H9 (cell line): Measurements from ENCODE around the gene RPS15A. TPM values are rescaled to one million over a fixed set of nuclear protein-coding genes. Genes with fewer than 3 reads are reported as not detected.
"Not testable (repeated sequence)": the region's sequence is repeated elsewhere in the genome, so short reads cannot be mapped to it uniquely, and the experiment has no call there.

ENCODE experiments used
- DNase-seq: peaks from one replicate; pipeline ENCODE4 v3.0.0-alpha.2; 2017
- H2AFZ ChIP-seq: one replicate; pipeline ENCODE4 v1.6.1; 2013; ENCODE audit warnings: mild to moderate bottlenecking, low read length, control low read depth, moderate library complexity
- H2AK5ac ChIP-seq: 2 replicates; pipeline ENCODE4 v1.6.1; 2013; ENCODE audit warnings: low read length, control low read depth, mixed read lengths; ENCODE audit not compliant: insufficient read length
- H2BK120ac ChIP-seq: one replicate; pipeline ENCODE4 v1.6.1; 2013; ENCODE audit warnings: low read depth, mild to moderate bottlenecking, low read length, control low read depth, inconsistent platforms; ENCODE audit not compliant: poor library complexity, severe bottlenecking
- H2BK12ac ChIP-seq: 2 replicates; pipeline ENCODE4 v1.6.1; 2013; ENCODE audit warnings: low read length, control low read depth, mixed read lengths, low read depth; ENCODE audit not compliant: insufficient read length
- H2BK15ac ChIP-seq: 2 replicates; pipeline ENCODE4 v1.6.1; 2013; ENCODE audit warnings: low read depth, low read length, control low read depth
- H2BK20ac ChIP-seq: one replicate; pipeline ENCODE4 v1.6.1; 2013; ENCODE audit warnings: low read depth, mild to moderate bottlenecking, low read length, control low read depth, inconsistent platforms; ENCODE audit not compliant: poor library complexity, severe bottlenecking
- H2BK5ac ChIP-seq: 2 replicates; pipeline ENCODE4 v1.6.1; 2013; ENCODE audit warnings: low read length, control low read depth, mixed read lengths; ENCODE audit not compliant: insufficient read length
- H3K14ac ChIP-seq: 2 replicates; pipeline ENCODE4 v1.6.1; 2013; ENCODE audit warnings: low read length, control low read depth; ENCODE audit not compliant: insufficient read depth
- H3K18ac ChIP-seq: 2 replicates; pipeline ENCODE4 v1.6.1; 2013; ENCODE audit warnings: low read depth, mild to moderate bottlenecking, mixed read lengths, low read length, control low read depth; ENCODE audit not compliant: insufficient read length
- H3K23ac ChIP-seq: 2 replicates; pipeline ENCODE4 v1.6.1; 2013; ENCODE audit warnings: low read length, control low read depth, mixed read lengths, low read depth; ENCODE audit not compliant: insufficient read length
- H3K23me2 ChIP-seq: 2 replicates; pipeline ENCODE4 v1.6.1; 2013; ENCODE audit warnings: low read depth, mild to moderate bottlenecking, mixed read lengths, low read length, control low read depth; ENCODE audit not compliant: insufficient read length, poor library complexity, severe bottlenecking
- H3K27ac ChIP-seq: 2 replicates; pipeline ENCODE4 v1.5.1; 2013; ENCODE audit warnings: low read length, control low read depth, mixed read lengths, low read depth; ENCODE audit not compliant: insufficient read length
- H3K27me3 ChIP-seq: 2 replicates; pipeline ENCODE4 v1.6.1; 2013; ENCODE audit warnings: low read length, control low read depth, inconsistent platforms; ENCODE audit not compliant: insufficient read depth
- H3K4ac ChIP-seq: 2 replicates; pipeline ENCODE4 v1.6.1; 2013; ENCODE audit warnings: low read depth, mild to moderate bottlenecking, control low read depth, inconsistent platforms, low read length, moderate library complexity
- H3K4me1 ChIP-seq: 2 replicates; pipeline ENCODE4 v1.6.1; 2013; ENCODE audit warnings: low read length, control low read depth, inconsistent platforms; ENCODE audit not compliant: insufficient read depth
- H3K4me2 ChIP-seq: 2 replicates; pipeline ENCODE4 v1.6.1; 2013; ENCODE audit warnings: low read length, control low read depth, mixed read lengths; ENCODE audit not compliant: insufficient read length, insufficient read depth
- H3K56ac ChIP-seq: 2 replicates; pipeline ENCODE4 v1.6.1; 2013; ENCODE audit warnings: low read depth, mild to moderate bottlenecking, mixed read lengths, low read length, control low read depth; ENCODE audit not compliant: insufficient read length
- H3K79me1 ChIP-seq: 2 replicates; pipeline ENCODE4 v1.6.1; 2013; ENCODE audit warnings: low read depth, mild to moderate bottlenecking, moderate library complexity, low read length, control low read depth, inconsistent platforms; ENCODE audit not compliant: insufficient read depth, poor library complexity, severe bottlenecking
- H3K79me2 ChIP-seq: 2 replicates; pipeline ENCODE4 v1.6.1; 2013; ENCODE audit warnings: low read length, control low read depth, inconsistent platforms; ENCODE audit not compliant: insufficient read depth
- H3K9ac ChIP-seq: 2 replicates; pipeline ENCODE4 v1.6.1; 2013; ENCODE audit warnings: low read length, control low read depth, mixed read lengths; ENCODE audit not compliant: insufficient read length; ENCODE audit errors: extremely low read depth
- H3K9me3 ChIP-seq: one replicate; pipeline ENCODE4 v1.6.1; 2013; ENCODE audit warnings: low read depth, low read length, inconsistent platforms; ENCODE audit not compliant: control insufficient read depth
- H3T11ph ChIP-seq: one replicate; pipeline ENCODE4 v1.6.1; 2013; ENCODE audit warnings: mild to moderate bottlenecking, low read length, control low read depth, inconsistent platforms
- H4K20me1 ChIP-seq: one replicate; pipeline ENCODE4 v1.6.1; 2013; ENCODE audit not compliant: control insufficient read depth, insufficient read length, insufficient read depth
- H4K5ac ChIP-seq: 2 replicates; pipeline ENCODE4 v1.6.1; 2013; ENCODE audit warnings: low read depth, mild to moderate bottlenecking, mixed read lengths, low read length, control low read depth; ENCODE audit not compliant: insufficient read length
- H4K8ac ChIP-seq: replicated peaks from 2 replicates; pipeline ENCODE4 v1.6.1; 2013; ENCODE audit warnings: low read length, control low read depth, mixed read lengths, low read depth; ENCODE audit not compliant: insufficient read length
- H4K91ac ChIP-seq: 2 replicates; pipeline ENCODE4 v1.6.1; 2013; ENCODE audit warnings: low read depth, mild to moderate bottlenecking, moderate library complexity, mixed read lengths, low read length, control low read depth; ENCODE audit not compliant: insufficient read length
- H3K27ac Mint-ChIP-seq, 3 experiments: 2 replicates in 2 of 3; 3 replicates in 1 of 3; pipeline ENCODE4 v1.8.0; 2020 to 2021; ENCODE audit warnings: mixed read lengths in 3 of 3, mild to moderate bottlenecking in 1 of 3, moderate library complexity in 1 of 3
- H3K27me3 Mint-ChIP-seq: 2 replicates; pipeline ENCODE4 v1.8.0; 2021; ENCODE audit warnings: low read depth, mild to moderate bottlenecking, moderate library complexity, mixed read lengths
- H3K36me3 Mint-ChIP-seq, 3 experiments: 2 replicates in 2 of 3; 3 replicates in 1 of 3; pipeline ENCODE4 v1.8.0; 2020 to 2021; ENCODE audit warnings: low read depth in 3 of 3, mixed read lengths in 3 of 3; ENCODE audit not compliant: insufficient read depth in 1 of 3
- H3K4me1 Mint-ChIP-seq, 2 experiments: 2 replicates each; pipeline ENCODE4 v1.8.0; 2020; ENCODE audit warnings: mixed read lengths in 2 of 2
- H3K4me3 Mint-ChIP-seq, 2 experiments: 2 replicates in 1 of 2; 3 replicates in 1 of 2; pipeline ENCODE4 v1.8.0; 2020 to 2021; ENCODE audit warnings: mild to moderate bottlenecking in 2 of 2, mixed read lengths in 2 of 2, moderate library complexity in 1 of 2
- H3K9me3 Mint-ChIP-seq, 2 experiments: 2 replicates in 1 of 2; 3 replicates in 1 of 2; pipeline ENCODE4 v1.8.0; 2020; ENCODE audit warnings: mild to moderate bottlenecking in 2 of 2, mixed read lengths in 2 of 2, moderate library complexity in 1 of 2
- WGBS: extraction: QIAGEN DNeasy Blood & Tissue Kit; methylation state at CpG from one replicate; pipeline ENCODE4 v1.1.7; 2013; ENCODE audit warnings: missing lambda C conversion rate, low lambda C conversion rate, mixed read lengths; ENCODE audit not compliant: insufficient read length; ENCODE audit errors: extremely low coverage; 5-methylcytosine and 5-hydroxymethylcytosine counted together
- total RNA-seq: library from RNA; stranded (reverse); gene quantifications from 2 replicates; pipeline ENCODE4 v1.2.1, GENCODE V29; 2021

Gene RPS15A
- total RNA-seq, 1 experiment from 2014 or later: 1,990 TPM

- not testable (repeated sequence) for H2BK20ac ChIP-seq, H3K79me1 ChIP-seq, H4K5ac ChIP-seq, H3K27me3 ChIP-seq, H4K8ac ChIP-seq, H3T11ph ChIP-seq, H3K18ac ChIP-seq, DNase-seq, H2BK15ac ChIP-seq, H3K27me3 Mint-ChIP-seq, H3K9me3 Mint-ChIP-seq, H3K4me1 Mint-ChIP-seq, H2AFZ ChIP-seq, H3K9ac ChIP-seq, H4K20me1 ChIP-seq, H3K4me3 Mint-ChIP-seq, H3K4me1 ChIP-seq, H2BK120ac ChIP-seq, H3K14ac ChIP-seq, H3K56ac ChIP-seq, H3K4me2 ChIP-seq, H2BK12ac ChIP-seq, H3K4ac ChIP-seq, H2AK5ac ChIP-seq, H3K9me3 ChIP-seq, H2BK5ac ChIP-seq, H3K23me2 ChIP-seq, H4K91ac ChIP-seq, H3K23ac ChIP-seq, H3K27ac ChIP-seq
- no CpG with 5 or more reads among the region's 8 CpGs for WGBS
- H3K36me3 Mint-ChIP-seq: peaks cover 25 to 34% (median 29%) of the 10 kb centered on the region in 3 experiments; a peak in 6 of 7 replicates
- H3K79me2 ChIP-seq: peaks cover 12% of the 10 kb centered on the region; the same call in 1 of the 2 replicates
- 0 out of 7 replicates have a peak overlapping the region, but pooled peaks of 1 of the 3 experiments have one; percentile 58 for H3K27ac Mint-ChIP-seq
Observed at GRCh38 chr16:18780460-18781026, 9.6 kb downstream of the RPS15A start.

- not testable (repeated sequence) for H3K4me1 ChIP-seq, H3K4me3 Mint-ChIP-seq, H3K4me1 Mint-ChIP-seq, H3K9me3 ChIP-seq, H3K4ac ChIP-seq, H4K91ac ChIP-seq, H4K20me1 ChIP-seq, H2BK120ac ChIP-seq, H3K79me2 ChIP-seq, DNase-seq, H2AFZ ChIP-seq, H3K23me2 ChIP-seq, H3K79me1 ChIP-seq, H3T11ph ChIP-seq, H3K9me3 Mint-ChIP-seq, H3K36me3 Mint-ChIP-seq, H3K14ac ChIP-seq, H2BK15ac ChIP-seq, H2BK20ac ChIP-seq, H4K5ac ChIP-seq, H2AK5ac ChIP-seq, H3K23ac ChIP-seq, H3K9ac ChIP-seq, H3K27ac ChIP-seq, H3K27ac Mint-ChIP-seq, H3K56ac ChIP-seq, H3K27me3 Mint-ChIP-seq, H2BK5ac ChIP-seq, H2BK12ac ChIP-seq, H3K27me3 ChIP-seq, H4K8ac ChIP-seq, H3K4me2 ChIP-seq, H3K18ac ChIP-seq
- WGBS: no CpG with 5 or more reads among the region's 1 CpG
Observed at GRCh38 chr16:18777664-18778063, 12.5 kb downstream of the RPS15A start.
